ENCODE measurements around the gene GPN2. TPM values are rescaled to one million over a fixed set of nuclear protein-coding genes. Genes with fewer than 3 reads are reported as not detected.
A peak's percentile ranks its signal among the peaks of the same experiment; 100 is the strongest.
"Not testable (repeated sequence)": the region's sequence is repeated elsewhere in the genome, so short reads cannot be mapped to it uniquely, and the experiment has no call there.

Gene GPN2
- total RNA-seq, 1 experiment from 2014 or later: 23.4 TPM

- H3K4me1 Mint-ChIP-seq (ENCODE audit: low read depth, unreplicated experiment): peaks cover 21% of the 10 kb centered on the region
- H3K27ac Mint-ChIP-seq (ENCODE audit: unreplicated experiment): no peak overlapping the region
- H3K36me3 Mint-ChIP-seq (ENCODE audit: insufficient read depth, unreplicated experiment): peaks cover 8% of the 10 kb centered on the region
- no peaks in the 10 kb centered on the region for H3K9me3 Mint-ChIP-seq (ENCODE audit: low read depth, unreplicated experiment)
- CTCF ChIA-PET: no interaction called here
- H3K4me3 Mint-ChIP-seq (ENCODE audit: low read depth, unreplicated experiment): no peak overlapping the region
- intact Hi-C loops (cut with micrococcal nuclease; ENCODE audit: unreplicated experiment): no loop called here
- no TSS peak for BruUV-seq (replicated peaks)
- no peak for TF ChIP-seq CTCF (IDR thresholded peaks at IDR 0.05; ENCODE audit: unreplicated experiment)
- DNase-seq: no peak
- no peaks in the 10 kb centered on the region for H3K27me3 Mint-ChIP-seq (ENCODE audit: unreplicated experiment)
Observed at GRCh38 chr1:26844424-26845196, 45.5 kb downstream of the GPN2 start.

GRCh38 chr1:26839779-26840178 lies 50.3 kb downstream of the GPN2 start:
- no TSS peak for BruUV-seq (replicated peaks)
- no peaks in the 10 kb centered on the region for H3K9me3 Mint-ChIP-seq (ENCODE audit: low read depth, unreplicated experiment)
- H3K4me1 Mint-ChIP-seq (ENCODE audit: low read depth, unreplicated experiment): no peaks in the 10 kb centered on the region
- CTCF ChIA-PET: no interaction called here
- DNase-seq: no peak
- TF ChIP-seq CTCF (IDR thresholded peaks at IDR 0.05; ENCODE audit: unreplicated experiment): no peak
- no peaks in the 10 kb centered on the region for H3K27me3 Mint-ChIP-seq (ENCODE audit: unreplicated experiment)
- peaks cover 10% of the 10 kb centered on the region for H3K36me3 Mint-ChIP-seq (ENCODE audit: insufficient read depth, unreplicated experiment)
- H3K4me3 Mint-ChIP-seq (ENCODE audit: low read depth, unreplicated experiment): no peak overlapping the region
- intact Hi-C loops (cut with micrococcal nuclease; ENCODE audit: unreplicated experiment): no loop called here
- no peak overlapping the region for H3K27ac Mint-ChIP-seq (ENCODE audit: unreplicated experiment)

- TF ChIP-seq CTCF (IDR thresholded peaks at IDR 0.05; ENCODE audit: unreplicated experiment): no peak
- H3K4me3 Mint-ChIP-seq (ENCODE audit: low read depth, unreplicated experiment): no peak overlapping the region
- no peak for DNase-seq
- H3K4me1 Mint-ChIP-seq (ENCODE audit: low read depth, unreplicated experiment): no peaks in the 10 kb centered on the region
- BruUV-seq (replicated peaks): no TSS peak
- CTCF ChIA-PET: no interaction called here
- H3K27ac Mint-ChIP-seq (ENCODE audit: unreplicated experiment): no peak overlapping the region
- peaks cover 14% of the 10 kb centered on the region for H3K36me3 Mint-ChIP-seq (ENCODE audit: insufficient read depth, unreplicated experiment)
- H3K9me3 Mint-ChIP-seq (ENCODE audit: low read depth, unreplicated experiment): no peaks in the 10 kb centered on the region
- H3K27me3 Mint-ChIP-seq (ENCODE audit: unreplicated experiment): no peaks in the 10 kb centered on the region
- intact Hi-C loops (cut with micrococcal nuclease; ENCODE audit: unreplicated experiment): no loop called here
Observed at GRCh38 chr1:26839339-26839722, 50.8 kb downstream of the GPN2 start.

GRCh38 chr1:26838474-26839338 lies 51.4 kb downstream of the GPN2 start:
- no peaks in the 10 kb centered on the region for H3K27me3 Mint-ChIP-seq (ENCODE audit: unreplicated experiment)
- CTCF ChIA-PET: no interaction called here

GRCh38 chr1:26837665-26838064 lies 52.4 kb downstream of the GPN2 start:
- H3K27me3 Mint-ChIP-seq (ENCODE audit: unreplicated experiment); CTCF ChIA-PET; intact Hi-C loops (cut with micrococcal nuclease; ENCODE audit: unreplicated experiment); BruUV-seq (replicated peaks); DNase-seq; H3K9me3 Mint-ChIP-seq (ENCODE audit: low read depth, unreplicated experiment); H3K4me1 Mint-ChIP-seq (ENCODE audit: low read depth, unreplicated experiment); H3K4me3 Mint-ChIP-seq (ENCODE audit: low read depth, unreplicated experiment): not testable (repeated sequence)
- peak overlapping the region; percentile 54 for H3K27ac Mint-ChIP-seq (ENCODE audit: unreplicated experiment)
- peaks cover 14% of the 10 kb centered on the region for H3K36me3 Mint-ChIP-seq (ENCODE audit: insufficient read depth, unreplicated experiment)

More at GRCh38 chr1:26838474-26839338, 51.4 kb downstream of the GPN2 start:
- TF ChIP-seq CTCF (IDR thresholded peaks at IDR 0.05; ENCODE audit: unreplicated experiment): no peak
- no peak overlapping the region for H3K27ac Mint-ChIP-seq (ENCODE audit: unreplicated experiment)
- DNase-seq: no peak
- BruUV-seq (replicated peaks): no TSS peak
- intact Hi-C loops (cut with micrococcal nuclease; ENCODE audit: unreplicated experiment): no loop called here
- H3K9me3 Mint-ChIP-seq (ENCODE audit: low read depth, unreplicated experiment): no peaks in the 10 kb centered on the region
- no peak overlapping the region for H3K4me3 Mint-ChIP-seq (ENCODE audit: low read depth, unreplicated experiment)
- no peaks in the 10 kb centered on the region for H3K4me1 Mint-ChIP-seq (ENCODE audit: low read depth, unreplicated experiment)
- H3K36me3 Mint-ChIP-seq (ENCODE audit: insufficient read depth, unreplicated experiment): peaks cover 14% of the 10 kb centered on the region

All from Calu3 (cell line).